Measurements from ENCODE around the gene CRACDL. TPM values are rescaled to one million over a fixed set of nuclear protein-coding genes. Genes with fewer than 3 reads are reported as not detected.

Gene CRACDL
- total and polyA plus RNA-seq, 2 of the 13 experiments (the other 11 are each of a cell fraction or from before 2014, with no cell fraction given) = 0.15 to 0.26 TPM

GRCh38 chr2:98892871-98893270 is 43.2 kb downstream of the CRACDL start:
- ATAC-seq (no peak), DNase-seq (ENCODE audit: low spot score) (no peak), FAIRE-seq (no peak)
- H3K36me3 ChIP-seq (replicated peaks in 1 of 2; ENCODE audit: control insufficient read depth in 1 of 2, insufficient read depth in 2 of 2, low read length in 2 of 2) = no peaks in the 10 kb centered on the region
- no peak for TF ChIP-seq ZNF687 (CRISPR knock-in tag; IDR thresholded peaks at IDR 0.05)
- TF ChIP-seq, protein P1, sequence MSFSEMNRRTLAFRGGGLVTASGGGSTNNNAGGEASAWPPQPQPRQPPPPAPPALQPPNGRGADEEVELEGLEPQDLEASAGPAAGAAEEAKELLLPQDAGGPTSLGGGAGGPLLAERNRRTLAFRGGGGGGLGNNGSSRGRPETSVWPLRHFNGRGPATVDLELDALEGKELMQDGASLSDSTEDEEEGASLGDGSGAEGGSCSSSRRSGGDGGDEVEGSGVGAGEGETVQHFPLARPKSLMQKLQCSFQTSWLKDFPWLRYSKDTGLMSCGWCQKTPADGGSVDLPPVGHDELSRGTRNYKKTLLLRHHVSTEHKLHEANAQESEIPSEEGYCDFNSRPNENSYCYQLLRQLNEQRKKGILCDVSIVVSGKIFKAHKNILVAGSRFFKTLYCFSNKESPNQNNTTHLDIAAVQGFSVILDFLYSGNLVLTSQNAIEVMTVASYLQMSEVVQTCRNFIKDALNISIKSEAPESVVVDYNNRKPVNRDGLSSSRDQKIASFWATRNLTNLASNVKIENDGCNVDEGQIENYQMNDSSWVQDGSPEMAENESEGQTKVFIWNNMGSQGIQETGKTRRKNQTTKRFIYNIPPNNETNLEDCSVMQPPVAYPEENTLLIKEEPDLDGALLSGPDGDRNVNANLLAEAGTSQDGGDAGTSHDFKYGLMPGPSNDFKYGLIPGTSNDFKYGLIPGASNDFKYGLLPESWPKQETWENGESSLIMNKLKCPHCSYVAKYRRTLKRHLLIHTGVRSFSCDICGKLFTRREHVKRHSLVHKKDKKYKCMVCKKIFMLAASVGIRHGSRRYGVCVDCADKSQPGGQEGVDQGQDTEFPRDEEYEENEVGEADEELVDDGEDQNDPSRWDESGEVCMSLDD (CRISPR knock-in tag; IDR thresholded peaks at IDR 0.05; ENCODE audit: borderline replicate concordance) = no peak
- TF ChIP-seq ZNF879 (CRISPR knock-in tag; IDR thresholded peaks at IDR 0.05) = no peak
- TF ChIP-seq GATAD1 (CRISPR knock-in tag; IDR thresholded peaks at IDR 0.05) = no peak
- no peak for TF ChIP-seq ZNF276 (CRISPR knock-in tag; IDR thresholded peaks at IDR 0.05; ENCODE audit: low read depth)
- H4K20me1 ChIP-seq (ENCODE audit: insufficient read depth, low read length) = no peaks in the 10 kb centered on the region
- CTCF ChIA-PET (ENCODE audit: low intra/inter-chr PET ratio, low total read pairs) = no interaction called here
- H3K9me3 ChIP-seq (ENCODE audit: low read length) = peaks cover under 1% of the 10 kb centered on the region; the same call in 1 of the 2 replicates
- peaks cover 3 to 32% of the 10 kb centered on the region in 2 experiments; a peak in 4 of 5 replicates for H3K27me3 ChIP-seq (ENCODE audit: control insufficient read depth in 1 of 2, insufficient read depth in 2 of 2, low read length in 2 of 2)
- no peak overlapping the region for H3K4me3 ChIP-seq (replicated peaks in 1 of 3; ENCODE audit: insufficient read depth in 1 of 3, low read depth in 2 of 3, low read length in 3 of 3)
- no peak overlapping the region for H3K9ac ChIP-seq (ENCODE audit: insufficient read depth, low read depth, low read length)
- no peaks in the 10 kb centered on the region for H3K79me2 ChIP-seq (ENCODE audit: insufficient read depth, low read length)
- no peak overlapping the region for H2AFZ ChIP-seq (ENCODE audit: low read length)
- BruUV-seq (replicated peaks) = no TSS peak
- H3K27ac ChIP-seq (ENCODE audit: extremely low read length, insufficient read depth, low read length) = no peak overlapping the region
- POLR2A ChIA-PET = no interaction called here
- H3K4me1 ChIP-seq (ENCODE audit: insufficient read depth, low read length) = no peaks in the 10 kb centered on the region
- in situ Hi-C loops (cut with HindIII; ENCODE audit: extremely low pct_ligation_motif_present, low pct_unique_long_range_greater_than_20kb) (no loop called here), intact Hi-C loops (cut with micrococcal nuclease; ENCODE audit: unreplicated experiment) (no loop called here)
- no peak overlapping the region for H3K4me2 ChIP-seq (ENCODE audit: low read depth, low read length)
- 34% methylated on average over 6 of the region's 6 CpGs for WGBS (ENCODE audit: low lambda C conversion rate)
